GM18507 (cell line): ENCODE data around the gene SMS.

Experiments used
- DNase-seq: peaks from one replicate; pipeline ENCODE4 v3.0.0; 2011; ENCODE audit warnings: low read depth; ENCODE audit not compliant: insufficient read length; ENCODE audit errors: extremely low spot score
- FAIRE-seq: peaks from 2 replicates; lab custom pipeline; 2011; peaks lifted over from hg19 to GRCh38; lab: Jason Lieb, UNC

Gene SMS

GRCh38 chrX:22025751-22026150, 85.2 kb downstream of the SMS start:
- no peak for FAIRE-seq
- DNase-seq: no peak

GRCh38 chrX:22026731-22027130, 86.2 kb downstream of the SMS start:
- DNase-seq (no peak), FAIRE-seq (no peak)

- DNase-seq (no peak), FAIRE-seq (no peak)
Measured at GRCh38 chrX:22032084-22032483, 91.6 kb downstream of the SMS start, which contains the start of gene PHEX. PHEX (plus strand) TSS chrX:22032325; CDS start chrX:22033006, 681 bp downstream.

- FAIRE-seq: no peak
- no peak for DNase-seq
Measured at GRCh38 chrX:22032506-22032905, 92.0 kb downstream of the SMS start.

GRCh38 chrX:22033818-22034217, 93.3 kb downstream of the SMS start:
- no peak for FAIRE-seq
- DNase-seq: no peak

GRCh38 chrX:22035236-22035635, 94.7 kb downstream of the SMS start:
- DNase-seq (no peak), FAIRE-seq (no peak)

- DNase-seq (no peak), FAIRE-seq (no peak)
Measured at GRCh38 chrX:22037225-22037624, 96.7 kb downstream of the SMS start.

- FAIRE-seq: no peak
- DNase-seq: no peak
Measured at GRCh38 chrX:22037911-22038537, 97.5 kb downstream of the SMS start.

GRCh38 chrX:22039541-22039940, 99.0 kb downstream of the SMS start:
- FAIRE-seq: no peak
- DNase-seq: no peak

GRCh38 chrX:22040184-22040583, 99.7 kb downstream of the SMS start:
- DNase-seq (no peak), FAIRE-seq (no peak)

- DNase-seq (no peak), FAIRE-seq (no peak)
Measured at GRCh38 chrX:22041907-22042530, 101.5 kb downstream of the SMS start.

- DNase-seq: no peak
- no peak for FAIRE-seq
Measured at GRCh38 chrX:22043872-22044271, 103.4 kb downstream of the SMS start.
